ENCODE results near the gene PPIP5K2. TPM values are rescaled to one million over a fixed set of nuclear protein-coding genes. Genes with fewer than 3 reads are reported as not detected.

Gene PPIP5K2
- total and polyA plus RNA-seq, 2 donors (not counting 3 experiments of a cell fraction or from before 2014, with no cell fraction given) = 20.8 to 69.4 TPM

GRCh38 chr5:103109277-103109676 lies 10.8 kb upstream of the PPIP5K2 start:
- BruUV-seq (replicated peaks) = no TSS peak
- Histone ChIP-seq H3K4me2 (ENCODE audit: insufficient read depth, low read length) (no peak overlapping the region), H3K4me1 (ENCODE audit: control insufficient read depth, extremely low read depth, insufficient read depth, low read length) (no peaks in the 10 kb centered on the region), H3K27ac (ENCODE audit: insufficient read depth, low read depth, low read length) (no peak overlapping the region), H3K36me3 (ENCODE audit: control insufficient read depth in 2 of 2, extremely low read depth in 1 of 2, insufficient read depth in 2 of 2, low read length in 2 of 2) (peaks cover 0 to 2% of the 10 kb centered on the region in 2 experiments), H3K9me3 (replicated peaks; ENCODE audit: control insufficient read depth, insufficient read depth, low read length) (no peaks in the 10 kb centered on the region), H3K9me1 (replicated peaks; ENCODE audit: control insufficient read depth, extremely low read depth, insufficient read depth, low read length) (no peaks in the 10 kb centered on the region), H3K27me3 (ENCODE audit: control insufficient read depth in 2 of 2, insufficient read depth in 2 of 2, low read length in 2 of 2) (no peaks in the 10 kb centered on the region), H3K4me3 (replicated peaks in 1 of 3; ENCODE audit: insufficient read depth in 1 of 3, low read depth in 1 of 3, low read length in 3 of 3) (no peak overlapping the region), H4K20me1 (replicated peaks; ENCODE audit: control insufficient read depth, extremely low read depth, insufficient read depth, low read length) (no peaks in the 10 kb centered on the region), H2AFZ (ENCODE audit: low read depth, low read length) (no peak overlapping the region), H3K79me2 (ENCODE audit: control insufficient read depth, insufficient read depth, low read length) (no peaks in the 10 kb centered on the region), H3K9ac (replicated peaks; ENCODE audit: extremely low read depth, insufficient read depth, low read length) (no peak overlapping the region)
- intact Hi-C loops (cut with micrococcal nuclease) (no loop called here), dilution Hi-C loops (cut with MboI; ENCODE audit: extremely low pct_ligation_motif_present, low sequenced_read_pairs) (no loop called here)
- POLR2A ChIA-PET = no interaction called here
- no peak for DNase-seq (ENCODE audit: low read depth, low spot score)
- TF ChIP-seq FOS (IDR thresholded peaks at IDR 0.05; ENCODE audit: borderline replicate concordance, insufficient read depth, low read length) (no peak), MAX (IDR thresholded peaks at IDR 0.05; ENCODE audit: insufficient read depth, insufficient read length) (no peak), GATA2 (IDR thresholded peaks at IDR 0.05; ENCODE audit: insufficient read depth, insufficient read length, low read depth, low read length) (no peak), POLR2AphosphoS5 (IDR thresholded peaks at IDR 0.05; ENCODE audit: insufficient read depth, low read depth, low read length) (no peak), POLR2A (IDR thresholded peaks at IDR 0.05; ENCODE audit: low read depth, low read length) (no peak), MYC (IDR thresholded peaks at IDR 0.05; ENCODE audit: low read depth, low read length) (no peak), EZH2 (IDR thresholded peaks at IDR 0.05; ENCODE audit: borderline replicate concordance, low read depth, low read length, severe bottlenecking) (no peak), JUN (IDR thresholded peaks at IDR 0.05; ENCODE audit: borderline replicate concordance, insufficient read depth, insufficient read length, low read depth) (no peak), CTCF (IDR thresholded peaks at IDR 0.05; ENCODE audit: extremely low read depth in 1 of 2, insufficient read depth in 1 of 2, low read depth in 1 of 2, low read length in 2 of 2) (no peak)
- CTCF ChIA-PET = interaction anchor here (1.2 kb wide), 1 partner anchor 428 kb away, joined by 3 read pairs; no protein-coding TSS in a partner anchor
- no peak for FAIRE-seq
